ENCODE results near the gene HACD3. TPM values are rescaled to one million over a fixed set of nuclear protein-coding genes. Genes with fewer than 3 reads are reported as not detected.

HACD3 gene
- total and polyA plus RNA-seq, 4 donors, result 49.6 to 89.1 (median 65.0) TPM

DNA sequence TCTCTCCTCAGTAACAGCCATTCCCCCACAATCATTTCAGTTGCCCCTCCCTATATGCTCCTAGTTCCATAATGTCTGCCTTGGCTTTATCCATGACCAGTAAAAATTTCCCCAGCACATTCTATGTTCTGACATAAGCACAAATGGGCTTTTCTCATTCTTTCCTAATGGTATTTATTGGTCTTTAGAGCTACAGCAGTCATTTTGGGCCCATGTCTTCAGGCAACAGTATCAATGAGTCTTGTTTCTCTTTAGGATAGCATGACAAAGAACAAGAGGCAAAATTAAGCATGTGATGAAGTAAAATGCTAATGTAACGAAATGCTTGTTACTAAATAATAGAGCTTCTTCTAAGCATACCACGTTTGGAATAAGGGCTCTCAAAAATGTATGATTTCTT, 20.9 kb upstream of the HACD3 start:
- 94% methylated on average over 2 of the region's 2 CpGs for WGBS
- DNase-seq (ENCODE audit: low spot score), result no peak
- Histone ChIP-seq H3K9ac (ENCODE audit: low read depth in 1 of 2, low read length in 2 of 2) (no peak overlapping the region), H3K27me3 (ENCODE audit: control insufficient read depth in 4 of 4, insufficient read depth in 4 of 4, low read length in 3 of 4) (no peaks in the 10 kb centered on the region), H3K9me3 (ENCODE audit: control insufficient read depth in 4 of 4, low read length in 3 of 4) (no peaks in the 10 kb centered on the region), H3K36me3 (ENCODE audit: control insufficient read depth in 4 of 4, insufficient read depth in 3 of 4, low read depth in 1 of 4, low read length in 3 of 4) (peaks cover 7 to 19% (median 16%) of the 10 kb centered on the region in 4 donors), H3K4me3 (ENCODE audit: low read depth in 1 of 3, low read length in 3 of 3) (no peak overlapping the region), H3K4me1 (ENCODE audit: control insufficient read depth in 4 of 4, insufficient read depth in 4 of 4, low read length in 3 of 4) (peaks cover 0 to 7% (median 2%) of the 10 kb centered on the region in 4 donors), H3K27ac (ENCODE audit: low read depth in 1 of 2, low read length in 2 of 2) (no peak overlapping the region)
- TF ChIP-seq GABPA (IDR thresholded peaks at IDR 0.05 in 1 of 2, conservative IDR thresholded peaks at IDR 0.05 in 1 of 2), result no peak
- no peak for TF ChIP-seq HNF4G (IDR thresholded peaks at IDR 0.05)
- no peak for TF ChIP-seq SP1 (IDR thresholded peaks at IDR 0.05)

- TF ChIP-seq, protein P1, sequence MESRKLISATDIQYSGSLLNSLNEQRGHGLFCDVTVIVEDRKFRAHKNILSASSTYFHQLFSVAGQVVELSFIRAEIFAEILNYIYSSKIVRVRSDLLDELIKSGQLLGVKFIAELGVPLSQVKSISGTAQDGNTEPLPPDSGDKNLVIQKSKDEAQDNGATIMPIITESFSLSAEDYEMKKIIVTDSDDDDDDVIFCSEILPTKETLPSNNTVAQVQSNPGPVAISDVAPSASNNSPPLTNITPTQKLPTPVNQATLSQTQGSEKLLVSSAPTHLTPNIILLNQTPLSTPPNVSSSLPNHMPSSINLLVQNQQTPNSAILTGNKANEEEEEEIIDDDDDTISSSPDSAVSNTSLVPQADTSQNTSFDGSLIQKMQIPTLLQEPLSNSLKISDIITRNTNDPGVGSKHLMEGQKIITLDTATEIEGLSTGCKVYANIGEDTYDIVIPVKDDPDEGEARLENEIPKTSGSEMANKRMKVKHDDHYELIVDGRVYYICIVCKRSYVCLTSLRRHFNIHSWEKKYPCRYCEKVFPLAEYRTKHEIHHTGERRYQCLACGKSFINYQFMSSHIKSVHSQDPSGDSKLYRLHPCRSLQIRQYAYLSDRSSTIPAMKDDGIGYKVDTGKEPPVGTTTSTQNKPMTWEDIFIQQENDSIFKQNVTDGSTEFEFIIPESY (IDR thresholded peaks at IDR 0.05), result no peak
- no peak for TF ChIP-seq HNF4A (conservative IDR thresholded peaks at IDR 0.05)
- TF ChIP-seq RXRA (IDR thresholded peaks at IDR 0.05), result no peak
- no peak for TF ChIP-seq SP1 (IDR thresholded peaks at IDR 0.05)
- TF ChIP-seq EGR1 (IDR thresholded peaks at IDR 0.05; ENCODE audit: low read depth in 2 of 2), result no peak
- no peak for TF ChIP-seq YY1 (IDR thresholded peaks at IDR 0.05)
- TF ChIP-seq, protein P2, sequence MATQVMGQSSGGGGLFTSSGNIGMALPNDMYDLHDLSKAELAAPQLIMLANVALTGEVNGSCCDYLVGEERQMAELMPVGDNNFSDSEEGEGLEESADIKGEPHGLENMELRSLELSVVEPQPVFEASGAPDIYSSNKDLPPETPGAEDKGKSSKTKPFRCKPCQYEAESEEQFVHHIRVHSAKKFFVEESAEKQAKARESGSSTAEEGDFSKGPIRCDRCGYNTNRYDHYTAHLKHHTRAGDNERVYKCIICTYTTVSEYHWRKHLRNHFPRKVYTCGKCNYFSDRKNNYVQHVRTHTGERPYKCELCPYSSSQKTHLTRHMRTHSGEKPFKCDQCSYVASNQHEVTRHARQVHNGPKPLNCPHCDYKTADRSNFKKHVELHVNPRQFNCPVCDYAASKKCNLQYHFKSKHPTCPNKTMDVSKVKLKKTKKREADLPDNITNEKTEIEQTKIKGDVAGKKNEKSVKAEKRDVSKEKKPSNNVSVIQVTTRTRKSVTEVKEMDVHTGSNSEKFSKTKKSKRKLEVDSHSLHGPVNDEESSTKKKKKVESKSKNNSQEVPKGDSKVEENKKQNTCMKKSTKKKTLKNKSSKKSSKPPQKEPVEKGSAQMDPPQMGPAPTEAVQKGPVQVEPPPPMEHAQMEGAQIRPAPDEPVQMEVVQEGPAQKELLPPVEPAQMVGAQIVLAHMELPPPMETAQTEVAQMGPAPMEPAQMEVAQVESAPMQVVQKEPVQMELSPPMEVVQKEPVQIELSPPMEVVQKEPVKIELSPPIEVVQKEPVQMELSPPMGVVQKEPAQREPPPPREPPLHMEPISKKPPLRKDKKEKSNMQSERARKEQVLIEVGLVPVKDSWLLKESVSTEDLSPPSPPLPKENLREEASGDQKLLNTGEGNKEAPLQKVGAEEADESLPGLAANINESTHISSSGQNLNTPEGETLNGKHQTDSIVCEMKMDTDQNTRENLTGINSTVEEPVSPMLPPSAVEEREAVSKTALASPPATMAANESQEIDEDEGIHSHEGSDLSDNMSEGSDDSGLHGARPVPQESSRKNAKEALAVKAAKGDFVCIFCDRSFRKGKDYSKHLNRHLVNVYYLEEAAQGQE (IDR thresholded peaks at IDR 0.05), result no peak
- TF ChIP-seq HNF4G (IDR thresholded peaks at IDR 0.05), result no peak
- WGBS, result 96% methylated on average over 5 of the region's 5 CpGs
- Histone ChIP-seq H3K36me3 (ENCODE audit: control insufficient read depth in 4 of 4, insufficient read depth in 3 of 4, low read depth in 1 of 4, low read length in 3 of 4) (peaks cover 3 to 16% (median 12%) of the 10 kb centered on the region in 4 donors), H3K4me1 (ENCODE audit: control insufficient read depth in 4 of 4, insufficient read depth in 4 of 4, low read length in 3 of 4) (peaks cover 5 to 19% (median 19%) of the 10 kb centered on the region in 4 donors), H3K27ac (ENCODE audit: low read depth in 1 of 2, low read length in 2 of 2) (no peak overlapping the region), H3K27me3 (ENCODE audit: control insufficient read depth in 4 of 4, insufficient read depth in 4 of 4, low read length in 3 of 4) (no peaks in the 10 kb centered on the region), H3K9ac (ENCODE audit: low read depth in 1 of 2, low read length in 2 of 2) (no peak overlapping the region), H3K4me3 (ENCODE audit: low read depth in 1 of 3, low read length in 3 of 3) (no peak overlapping the region), H3K9me3 (ENCODE audit: control insufficient read depth in 4 of 4, low read length in 3 of 4) (no peaks in the 10 kb centered on the region)
- no peak for DNase-seq (ENCODE audit: low spot score)
Measured at GRCh38 chr15:65512189-65512588, 18.1 kb upstream of the HACD3 start.

GRCh38 chr15:65512807-65513416, 17.4 kb upstream of the HACD3 start:
- Histone ChIP-seq H3K36me3 (ENCODE audit: control insufficient read depth in 4 of 4, insufficient read depth in 3 of 4, low read depth in 1 of 4, low read length in 3 of 4) (peaks cover 3 to 15% (median 12%) of the 10 kb centered on the region in 4 donors), H3K27ac (ENCODE audit: low read depth in 1 of 2, low read length in 2 of 2) (no peak overlapping the region), H3K9me3 (ENCODE audit: control insufficient read depth in 4 of 4, low read length in 3 of 4) (no peaks in the 10 kb centered on the region), H3K27me3 (ENCODE audit: control insufficient read depth in 4 of 4, insufficient read depth in 4 of 4, low read length in 3 of 4) (no peaks in the 10 kb centered on the region), H3K4me1 (ENCODE audit: control insufficient read depth in 4 of 4, insufficient read depth in 4 of 4, low read length in 3 of 4) (peaks cover 4 to 19% (median 17%) of the 10 kb centered on the region in 4 donors), H3K4me3 (ENCODE audit: low read depth in 1 of 3, low read length in 3 of 3) (no peak overlapping the region), H3K9ac (ENCODE audit: low read depth in 1 of 2, low read length in 2 of 2) (no peak overlapping the region)
- no peak for DNase-seq (ENCODE audit: low spot score)
- TF ChIP-seq FOXA2 (IDR thresholded peaks at IDR 0.05) (no peak), YY1 (IDR thresholded peaks at IDR 0.05) (no peak), JUND (IDR thresholded peaks at IDR 0.05) (no peak), FOXA1 (IDR thresholded peaks at IDR 0.05) (no peak), EGR1 (IDR thresholded peaks at IDR 0.05; ENCODE audit: low read depth in 2 of 2) (no peak), HNF4G (IDR thresholded peaks at IDR 0.05) (no peak), RXRA (IDR thresholded peaks at IDR 0.05) (no peak)
- TF ChIP-seq, protein P3, sequence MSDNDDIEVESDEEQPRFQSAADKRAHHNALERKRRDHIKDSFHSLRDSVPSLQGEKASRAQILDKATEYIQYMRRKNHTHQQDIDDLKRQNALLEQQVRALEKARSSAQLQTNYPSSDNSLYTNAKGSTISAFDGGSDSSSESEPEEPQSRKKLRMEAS (IDR thresholded peaks at IDR 0.05), result no peak
- TF ChIP-seq, protein P1 (IDR thresholded peaks at IDR 0.05), result no peak
- TF ChIP-seq, protein P4, sequence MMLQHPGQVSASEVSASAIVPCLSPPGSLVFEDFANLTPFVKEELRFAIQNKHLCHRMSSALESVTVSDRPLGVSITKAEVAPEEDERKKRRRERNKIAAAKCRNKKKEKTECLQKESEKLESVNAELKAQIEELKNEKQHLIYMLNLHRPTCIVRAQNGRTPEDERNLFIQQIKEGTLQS (IDR thresholded peaks at IDR 0.05), result no peak
- WGBS, result 64% methylated on average over 10 of the region's 10 CpGs
